Uterus (tissue), 2 donors: ENCODE measurements around the gene DNASE1L3.

Source experiments
- CTCF ChIP-seq, 4 experiments: fragments of 200-600 bp in 2 of 4; fragments of 450-650 bp in 2 of 4; sonication (generic) in 2 of 4; IDR thresholded peaks; one replicate each; pipeline ENCODE4 v1.5.1; 2016 to 2019; ENCODE audit warnings: antibody characterized with exemption in 4 of 4, mild to moderate bottlenecking in 2 of 4, moderate library complexity in 1 of 4
- POLR2A ChIP-seq, 2 donors: fragments of 450-650 bp; IDR thresholded peaks; one replicate each; pipeline ENCODE4 v1.6.1; 2016; ENCODE audit warnings: antibody characterized with exemption in 2 of 2, mild to moderate bottlenecking in 1 of 2, moderate library complexity in 1 of 2

DNA sequence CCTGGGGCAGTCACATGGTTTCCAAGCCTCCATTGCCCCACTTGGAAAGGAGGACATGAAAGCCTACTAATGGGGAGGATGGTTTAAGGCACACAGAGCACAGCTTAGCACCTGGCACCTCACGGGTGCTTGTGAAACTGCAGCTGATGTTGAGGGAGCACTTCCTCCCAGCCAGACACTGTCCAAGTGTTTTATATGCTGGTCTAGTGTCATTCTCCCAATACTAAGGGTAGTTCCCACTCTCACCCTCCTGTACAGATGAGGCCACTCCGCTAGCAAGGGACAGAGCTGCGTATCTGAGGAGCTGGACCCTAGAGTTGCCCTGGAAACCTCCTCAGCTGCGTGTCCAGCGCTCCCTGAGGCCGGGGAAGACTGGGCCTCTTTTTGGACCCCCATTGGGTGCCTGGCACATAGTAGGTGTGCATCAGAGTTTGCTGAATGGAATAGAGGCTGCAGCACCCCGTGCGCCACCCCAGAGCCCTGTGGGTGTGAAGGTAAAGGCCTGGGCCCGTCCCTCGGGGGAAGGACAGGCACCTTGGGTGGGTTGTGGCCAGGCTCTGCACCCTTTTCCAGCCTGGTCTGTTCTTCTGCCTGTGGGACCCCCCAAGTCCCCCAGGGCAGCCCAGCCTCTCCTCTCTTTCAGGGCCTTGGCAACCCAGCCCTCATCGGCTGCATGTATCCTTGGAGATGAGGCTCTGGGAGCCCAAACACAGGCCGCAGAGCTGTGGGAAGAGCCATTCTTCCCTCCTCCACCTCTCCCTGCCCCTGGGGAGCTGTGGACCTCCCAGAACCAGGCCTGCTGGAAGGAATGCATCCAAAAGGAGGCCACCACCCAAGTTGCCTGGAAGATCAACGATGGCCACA, 31.3 kb downstream of the DNASE1L3 start:
- TF ChIP-seq CTCF (IDR thresholded peaks at IDR 0.05) (no peak), POLR2A (IDR thresholded peaks at IDR 0.05) (no peak)
